ENCODE data around the gene TRPM3. TPM values are rescaled to one million over a fixed set of nuclear protein-coding genes. Genes with fewer than 3 reads are reported as not detected.

Gene TRPM3
- total RNA-seq, 1 experiment from 2014 or later, result 5.4 TPM

DNA sequence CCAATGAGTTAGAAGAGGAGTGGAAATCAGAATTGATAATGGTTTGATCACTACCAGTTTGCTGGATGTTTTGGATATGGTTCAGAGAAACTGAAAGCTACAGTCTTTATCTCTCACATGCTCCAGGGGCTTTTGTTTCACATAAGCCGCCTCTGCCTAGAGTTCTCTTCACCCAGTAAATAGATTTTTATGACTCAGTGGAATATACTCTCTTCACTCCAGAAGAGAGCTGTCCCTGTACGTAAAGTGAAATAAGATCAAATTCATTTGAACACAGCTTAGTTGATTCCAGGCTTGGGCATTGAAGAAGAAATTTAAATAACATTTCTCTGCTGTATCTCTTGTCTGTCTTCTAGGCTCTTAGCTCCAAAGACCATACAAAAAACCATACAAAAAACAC lies 184.9 kb downstream of the TRPM3 start (continued):
- TF ChIP-seq, protein P1, sequence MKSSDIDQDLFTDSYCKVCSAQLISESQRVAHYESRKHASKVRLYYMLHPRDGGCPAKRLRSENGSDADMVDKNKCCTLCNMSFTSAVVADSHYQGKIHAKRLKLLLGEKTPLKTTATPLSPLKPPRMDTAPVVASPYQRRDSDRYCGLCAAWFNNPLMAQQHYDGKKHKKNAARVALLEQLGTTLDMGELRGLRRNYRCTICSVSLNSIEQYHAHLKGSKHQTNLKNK (CRISPR knock-in tag; IDR thresholded peaks at IDR 0.05), result no peak
- TF ChIP-seq PRRX2 (CRISPR knock-in tag; IDR thresholded peaks at IDR 0.05) (no peak), ESRRA (CRISPR knock-in tag; IDR thresholded peaks at IDR 0.05; ENCODE audit: borderline replicate concordance) (no peak)
- TF ChIP-seq, protein P2, sequence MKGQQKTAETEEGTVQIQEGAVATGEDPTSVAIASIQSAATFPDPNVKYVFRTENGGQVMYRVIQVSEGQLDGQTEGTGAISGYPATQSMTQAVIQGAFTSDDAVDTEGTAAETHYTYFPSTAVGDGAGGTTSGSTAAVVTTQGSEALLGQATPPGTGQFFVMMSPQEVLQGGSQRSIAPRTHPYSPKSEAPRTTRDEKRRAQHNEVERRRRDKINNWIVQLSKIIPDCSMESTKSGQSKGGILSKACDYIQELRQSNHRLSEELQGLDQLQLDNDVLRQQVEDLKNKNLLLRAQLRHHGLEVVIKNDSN (CRISPR knock-in tag; IDR thresholded peaks at IDR 0.05), result no peak

DNA sequence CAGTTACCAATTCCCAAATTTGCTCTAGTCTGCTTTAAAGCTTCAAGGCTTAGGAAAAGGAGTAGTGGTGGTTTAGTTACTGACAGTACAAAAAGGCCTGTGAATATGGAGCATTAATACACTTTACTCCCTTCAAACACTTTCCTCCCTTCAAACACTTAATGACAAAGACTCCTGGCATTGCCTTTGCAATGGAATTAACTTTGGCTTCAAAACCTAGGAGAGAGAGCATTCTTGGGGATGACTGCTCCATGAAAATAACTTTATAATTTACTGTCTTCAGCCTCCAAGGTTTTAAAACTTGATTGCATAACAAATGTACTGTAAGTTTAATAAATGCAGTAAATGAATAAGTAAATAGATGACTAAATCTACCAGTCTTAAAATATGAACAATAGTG lies 185.6 kb downstream of the TRPM3 start:
- ATAC-seq (no peak), DNase-seq (ENCODE audit: low spot score) (no peak)
- POLR2A ChIA-PET, result interaction anchor here (1.0 kb wide), 1 partner anchor 16 kb away, joined by 3 read pairs; no protein-coding TSS in a partner anchor
- no peaks in the 10 kb centered on the region for H3K9me3 Mint-ChIP-seq
- CTCF ChIA-PET, result interaction anchor here (1.9 kb wide), 1 partner anchor 296 kb away, joined by 6 read pairs; no protein-coding TSS in a partner anchor
- no peak overlapping the region for H3K4me3 Mint-ChIP-seq
- peaks cover 30% of the 10 kb centered on the region for H3K4me1 Mint-ChIP-seq
- TF ChIP-seq ZNF396 (CRISPR knock-in tag; IDR thresholded peaks at IDR 0.05; ENCODE audit: borderline replicate concordance) (no peak), HMGA2 (CRISPR knock-in tag; IDR thresholded peaks at IDR 0.05) (no peak), OVOL2 (CRISPR knock-in tag; IDR thresholded peaks at IDR 0.05; ENCODE audit: borderline replicate concordance) (no peak), GABPB1 (CRISPR knock-in tag; IDR thresholded peaks at IDR 0.05) (no peak), JUN (CRISPR knock-in tag; IDR thresholded peaks at IDR 0.05) (no peak), SMAD3 (CRISPR knock-in tag; IDR thresholded peaks at IDR 0.05; ENCODE audit: borderline replicate concordance) (no peak), ATF1 (CRISPR knock-in tag; IDR thresholded peaks at IDR 0.05) (no peak), ZNF416 (CRISPR knock-in tag; IDR thresholded peaks at IDR 0.05) (no peak)
- TF ChIP-seq, protein P3, sequence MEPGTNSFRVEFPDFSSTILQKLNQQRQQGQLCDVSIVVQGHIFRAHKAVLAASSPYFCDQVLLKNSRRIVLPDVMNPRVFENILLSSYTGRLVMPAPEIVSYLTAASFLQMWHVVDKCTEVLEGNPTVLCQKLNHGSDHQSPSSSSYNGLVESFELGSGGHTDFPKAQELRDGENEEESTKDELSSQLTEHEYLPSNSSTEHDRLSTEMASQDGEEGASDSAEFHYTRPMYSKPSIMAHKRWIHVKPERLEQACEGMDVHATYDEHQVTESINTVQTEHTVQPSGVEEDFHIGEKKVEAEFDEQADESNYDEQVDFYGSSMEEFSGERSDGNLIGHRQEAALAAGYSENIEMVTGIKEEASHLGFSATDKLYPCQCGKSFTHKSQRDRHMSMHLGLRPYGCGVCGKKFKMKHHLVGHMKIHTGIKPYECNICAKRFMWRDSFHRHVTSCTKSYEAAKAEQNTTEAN (CRISPR knock-in tag; IDR thresholded peaks at IDR 0.05), result no peak
- TF ChIP-seq, protein P2 (CRISPR knock-in tag; IDR thresholded peaks at IDR 0.05), result no peak
- TF ChIP-seq, protein P4, sequence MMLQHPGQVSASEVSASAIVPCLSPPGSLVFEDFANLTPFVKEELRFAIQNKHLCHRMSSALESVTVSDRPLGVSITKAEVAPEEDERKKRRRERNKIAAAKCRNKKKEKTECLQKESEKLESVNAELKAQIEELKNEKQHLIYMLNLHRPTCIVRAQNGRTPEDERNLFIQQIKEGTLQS (CRISPR knock-in tag; conservative IDR thresholded peaks at IDR 0.05), result no peak
- H3K27ac Mint-ChIP-seq, result no peak overlapping the region
- no peaks in the 10 kb centered on the region for H3K36me3 Mint-ChIP-seq
- no peaks in the 10 kb centered on the region for H3K27me3 Mint-ChIP-seq (ENCODE audit: low read depth)

DNA sequence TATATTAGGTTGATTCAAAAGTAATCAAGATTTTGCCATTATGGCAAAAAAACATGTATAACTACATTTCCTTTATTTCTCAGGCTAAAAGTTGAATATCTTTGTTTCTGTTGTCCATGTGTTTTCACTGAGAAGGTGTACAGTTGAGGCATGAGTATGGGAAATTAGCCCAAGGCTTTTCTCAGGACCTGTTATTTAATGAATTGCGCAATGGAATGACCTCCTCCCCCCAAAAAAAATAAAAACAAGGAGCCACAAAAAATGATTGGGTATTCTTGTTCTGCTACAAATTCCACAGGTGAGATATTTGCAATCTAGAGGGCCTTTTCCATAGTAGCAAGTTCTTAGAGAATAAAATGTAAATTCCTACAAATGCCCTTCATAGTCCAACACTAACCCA lies 186.8 kb downstream of the TRPM3 start:
- Mint-ChIP-seq H3K4me3 (no peak overlapping the region), H3K4me1 (peaks cover 18% of the 10 kb centered on the region), H3K27me3 (ENCODE audit: low read depth) (no peaks in the 10 kb centered on the region), H3K9me3 (no peaks in the 10 kb centered on the region), H3K36me3 (no peaks in the 10 kb centered on the region), H3K27ac (no peak overlapping the region)
- ChIA-PET POLR2A (interaction anchor here (1.0 kb wide), 1 partner anchor 17 kb away, joined by 3 read pairs; no protein-coding TSS in a partner anchor), CTCF (interaction anchor here (0.7 kb wide), 1 partner anchor 69 kb away, joined by 3 read pairs; no protein-coding TSS in a partner anchor)
- ATAC-seq (no peak), DNase-seq (ENCODE audit: low spot score) (no peak)
- TF ChIP-seq ZNF232 (CRISPR knock-in tag; IDR thresholded peaks at IDR 0.05) (no peak), GRHL2 (CRISPR knock-in tag; IDR thresholded peaks at IDR 0.05; ENCODE audit: insufficient replicate concordance, severe bottlenecking) (no peak), MYBL2 (CRISPR knock-in tag; IDR thresholded peaks at IDR 0.05) (no peak), TCF7 (CRISPR knock-in tag; IDR thresholded peaks at IDR 0.05; ENCODE audit: low read depth) (no peak), ZNF121 (CRISPR knock-in tag; IDR thresholded peaks at IDR 0.05) (no peak), FOXP1 (CRISPR knock-in tag; IDR thresholded peaks at IDR 0.05; ENCODE audit: borderline replicate concordance) (no peak)
- TF ChIP-seq, protein P5, sequence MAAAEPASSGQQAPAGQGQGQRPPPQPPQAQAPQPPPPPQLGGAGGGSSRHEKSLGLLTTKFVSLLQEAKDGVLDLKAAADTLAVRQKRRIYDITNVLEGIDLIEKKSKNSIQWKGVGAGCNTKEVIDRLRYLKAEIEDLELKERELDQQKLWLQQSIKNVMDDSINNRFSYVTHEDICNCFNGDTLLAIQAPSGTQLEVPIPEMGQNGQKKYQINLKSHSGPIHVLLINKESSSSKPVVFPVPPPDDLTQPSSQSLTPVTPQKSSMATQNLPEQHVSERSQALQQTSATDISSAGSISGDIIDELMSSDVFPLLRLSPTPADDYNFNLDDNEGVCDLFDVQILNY (CRISPR knock-in tag; IDR thresholded peaks at IDR 0.05), result no peak
- TF ChIP-seq, protein P6, sequence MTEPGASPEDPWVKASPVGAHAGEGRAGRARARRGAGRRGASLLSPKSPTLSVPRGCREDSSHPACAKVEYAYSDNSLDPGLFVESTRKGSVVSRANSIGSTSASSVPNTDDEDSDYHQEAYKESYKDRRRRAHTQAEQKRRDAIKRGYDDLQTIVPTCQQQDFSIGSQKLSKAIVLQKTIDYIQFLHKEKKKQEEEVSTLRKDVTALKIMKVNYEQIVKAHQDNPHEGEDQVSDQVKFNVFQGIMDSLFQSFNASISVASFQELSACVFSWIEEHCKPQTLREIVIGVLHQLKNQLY (CRISPR knock-in tag; IDR thresholded peaks at IDR 0.05), result no peak
- TF ChIP-seq, protein P7, sequence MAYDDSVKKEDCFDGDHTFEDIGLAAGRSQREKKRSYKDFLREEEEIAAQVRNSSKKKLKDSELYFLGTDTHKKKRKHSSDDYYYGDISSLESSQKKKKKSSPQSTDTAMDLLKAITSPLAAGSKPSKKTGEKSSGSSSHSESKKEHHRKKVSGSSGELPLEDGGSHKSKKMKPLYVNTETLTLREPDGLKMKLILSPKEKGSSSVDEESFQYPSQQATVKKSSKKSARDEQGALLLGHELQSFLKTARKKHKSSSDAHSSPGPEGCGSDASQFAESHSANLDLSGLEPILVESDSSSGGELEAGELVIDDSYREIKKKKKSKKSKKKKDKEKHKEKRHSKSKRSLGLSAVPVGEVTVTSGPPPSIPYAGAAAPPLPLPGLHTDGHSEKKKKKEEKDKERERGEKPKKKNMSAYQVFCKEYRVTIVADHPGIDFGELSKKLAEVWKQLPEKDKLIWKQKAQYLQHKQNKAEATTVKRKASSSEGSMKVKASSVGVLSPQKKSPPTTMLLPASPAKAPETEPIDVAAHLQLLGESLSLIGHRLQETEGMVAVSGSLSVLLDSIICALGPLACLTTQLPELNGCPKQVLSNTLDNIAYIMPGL (CRISPR knock-in tag; IDR thresholded peaks at IDR 0.05), result no peak
- TF ChIP-seq, protein P8, sequence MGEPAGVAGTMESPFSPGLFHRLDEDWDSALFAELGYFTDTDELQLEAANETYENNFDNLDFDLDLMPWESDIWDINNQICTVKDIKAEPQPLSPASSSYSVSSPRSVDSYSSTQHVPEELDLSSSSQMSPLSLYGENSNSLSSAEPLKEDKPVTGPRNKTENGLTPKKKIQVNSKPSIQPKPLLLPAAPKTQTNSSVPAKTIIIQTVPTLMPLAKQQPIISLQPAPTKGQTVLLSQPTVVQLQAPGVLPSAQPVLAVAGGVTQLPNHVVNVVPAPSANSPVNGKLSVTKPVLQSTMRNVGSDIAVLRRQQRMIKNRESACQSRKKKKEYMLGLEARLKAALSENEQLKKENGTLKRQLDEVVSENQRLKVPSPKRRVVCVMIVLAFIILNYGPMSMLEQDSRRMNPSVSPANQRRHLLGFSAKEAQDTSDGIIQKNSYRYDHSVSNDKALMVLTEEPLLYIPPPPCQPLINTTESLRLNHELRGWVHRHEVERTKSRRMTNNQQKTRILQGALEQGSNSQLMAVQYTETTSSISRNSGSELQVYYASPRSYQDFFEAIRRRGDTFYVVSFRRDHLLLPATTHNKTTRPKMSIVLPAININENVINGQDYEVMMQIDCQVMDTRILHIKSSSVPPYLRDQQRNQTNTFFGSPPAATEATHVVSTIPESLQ (CRISPR knock-in tag; IDR thresholded peaks at IDR 0.05), result no peak
- TF ChIP-seq, protein P9, sequence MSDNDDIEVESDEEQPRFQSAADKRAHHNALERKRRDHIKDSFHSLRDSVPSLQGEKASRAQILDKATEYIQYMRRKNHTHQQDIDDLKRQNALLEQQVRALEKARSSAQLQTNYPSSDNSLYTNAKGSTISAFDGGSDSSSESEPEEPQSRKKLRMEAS (CRISPR knock-in tag; IDR thresholded peaks at IDR 0.05), result no peak

Data from WTC11 (cell line).